IPS DF 4.7 (cell line): ENCODE measurements around the gene ZSCAN21.
"Not testable (repeated sequence)": the region's sequence is repeated elsewhere in the genome, so short reads cannot be mapped to it uniquely, and the experiment has no call there.

Experiments
- DNase-seq: peaks from one replicate; pipeline ENCODE4 v3.0.0-alpha.2; 2013; ENCODE audit warnings: low spot score; ENCODE audit errors: extremely low read depth

The ZSCAN21 gene

DNA sequence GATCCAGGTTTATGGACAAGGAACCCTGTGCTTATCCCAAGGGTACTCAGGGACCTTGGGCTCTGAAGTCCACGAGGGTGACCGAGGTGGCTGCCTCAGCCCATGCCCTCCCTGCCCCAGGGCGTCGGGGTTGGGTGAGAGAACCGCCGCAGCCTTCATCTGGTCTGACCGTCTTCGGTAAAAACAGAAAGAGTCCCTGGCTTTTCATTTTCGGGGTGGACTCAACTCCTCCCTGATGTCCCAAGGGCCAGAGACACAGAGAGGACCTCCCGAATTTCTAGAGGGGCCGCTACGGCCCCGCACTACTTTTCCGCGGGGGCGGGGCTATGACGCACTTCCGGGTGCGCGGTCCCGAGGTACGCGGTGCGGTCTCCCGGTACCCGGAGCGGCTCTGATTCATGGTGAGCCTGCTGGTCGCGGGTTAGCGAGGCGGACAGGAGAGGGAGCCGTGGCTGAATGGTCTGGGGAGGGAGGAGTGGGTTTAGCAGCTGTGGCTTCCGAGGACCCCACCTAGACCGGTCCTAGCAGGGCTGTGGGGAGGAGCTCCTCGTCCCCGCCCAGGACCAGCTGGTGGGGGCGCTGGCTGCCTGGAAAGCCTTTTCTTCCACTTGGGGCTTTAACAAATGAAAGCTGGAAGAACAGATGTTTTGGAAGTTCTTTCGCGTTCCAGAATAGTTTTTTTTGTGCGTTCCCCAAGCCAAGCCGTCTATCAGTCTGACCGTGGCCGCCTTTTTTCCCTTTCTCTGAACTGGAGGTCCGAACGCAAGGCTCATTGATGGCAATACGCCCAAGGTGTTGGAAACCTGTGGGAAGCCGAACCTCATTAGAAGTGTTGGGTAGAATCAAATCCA, at the start of gene ZSCAN21:
TSS of gene ZSCAN21 (plus strand) at position 334 of the 851 bp plus-strand sequence. CDS start 7,233 bp downstream, outside the sequence.
- DNase-seq, result peak; percentile 49

DNA sequence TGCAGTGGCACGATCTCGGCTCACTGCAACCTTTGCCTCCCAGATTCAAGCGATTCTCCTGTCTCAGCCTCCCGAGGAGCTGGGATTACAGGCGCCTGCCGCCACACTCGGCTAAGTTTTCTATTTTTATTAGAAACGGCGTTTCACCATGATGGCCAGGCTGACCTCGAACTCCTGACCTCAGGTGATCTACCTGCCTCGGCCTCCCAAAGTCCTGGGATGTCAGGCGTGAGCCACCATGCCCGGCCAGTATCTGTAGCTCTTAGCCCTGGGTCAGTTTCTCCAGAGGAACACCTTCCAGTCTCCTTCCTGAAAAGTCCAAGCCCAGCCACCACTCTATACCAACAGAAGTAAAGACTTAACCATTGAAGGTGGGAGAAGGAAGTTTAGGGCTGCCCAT, 49.3 kb upstream of the ZSCAN21 start:
- DNase-seq, result no peak

DNA sequence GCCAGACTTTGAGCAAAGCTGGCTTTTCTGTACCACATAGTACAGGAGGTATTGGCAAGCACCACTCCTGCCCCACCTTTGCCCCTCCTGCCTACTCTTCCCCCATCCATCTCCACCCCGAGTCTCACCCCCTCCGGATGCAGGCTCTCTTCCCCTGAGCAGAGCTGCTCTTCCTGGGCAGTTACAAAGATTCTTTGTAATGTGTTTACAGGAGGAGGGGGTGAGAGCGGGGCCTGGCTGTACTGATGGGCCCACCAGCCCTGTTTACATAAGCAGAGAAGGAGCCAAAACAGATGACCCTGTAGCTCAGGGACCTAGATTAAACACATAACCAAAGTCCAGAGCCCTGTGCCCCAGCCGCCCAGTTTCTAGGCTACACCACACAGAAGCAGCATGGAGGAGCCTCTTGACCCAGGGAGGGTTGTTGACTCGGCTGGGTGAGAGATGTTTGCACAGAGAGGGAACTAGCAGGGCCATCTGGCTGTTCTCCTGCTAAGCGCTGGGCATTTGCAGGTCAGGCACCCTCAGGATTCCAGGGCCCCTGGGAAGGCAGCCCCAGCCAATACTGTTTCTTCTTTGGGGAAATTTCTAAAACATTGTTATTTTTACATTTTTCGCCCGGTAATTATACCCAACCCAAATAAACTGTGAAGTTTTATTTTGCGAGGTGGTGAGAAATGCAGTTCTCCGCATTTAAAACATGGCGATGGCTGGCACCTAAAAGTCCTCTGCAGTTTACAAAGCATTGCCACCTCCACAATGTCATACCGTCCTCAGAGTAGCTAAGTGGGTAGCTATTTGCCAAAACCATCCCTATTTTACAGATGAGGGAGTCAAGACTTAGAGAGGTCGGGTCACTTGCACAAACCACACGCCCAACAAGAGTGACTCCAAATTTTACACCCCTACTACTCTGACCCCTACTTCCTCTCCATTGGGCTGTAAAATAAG, 45.6 kb upstream of the ZSCAN21 start:
- DNase-seq, result no peak

DNA sequence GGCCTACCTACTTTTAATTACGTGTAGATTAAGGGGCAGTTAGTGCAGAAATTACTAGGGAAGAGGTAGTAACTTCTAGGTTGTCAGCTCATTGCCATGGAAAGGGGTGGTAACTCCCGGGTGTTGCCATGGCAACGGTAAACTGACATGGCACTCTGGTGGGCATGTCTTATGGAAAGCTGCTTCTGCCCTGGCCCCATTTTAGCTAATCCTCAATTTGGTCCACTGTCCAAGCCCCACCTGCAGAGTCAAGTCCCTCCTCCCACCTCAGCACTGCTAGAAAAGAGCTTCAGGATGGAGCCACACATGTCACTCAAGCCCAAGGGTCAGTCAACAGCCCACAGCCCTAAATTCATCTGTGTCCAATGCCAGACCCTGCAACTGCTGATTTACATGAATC, 41.7 kb upstream of the ZSCAN21 start:
- no peak for DNase-seq

DNA sequence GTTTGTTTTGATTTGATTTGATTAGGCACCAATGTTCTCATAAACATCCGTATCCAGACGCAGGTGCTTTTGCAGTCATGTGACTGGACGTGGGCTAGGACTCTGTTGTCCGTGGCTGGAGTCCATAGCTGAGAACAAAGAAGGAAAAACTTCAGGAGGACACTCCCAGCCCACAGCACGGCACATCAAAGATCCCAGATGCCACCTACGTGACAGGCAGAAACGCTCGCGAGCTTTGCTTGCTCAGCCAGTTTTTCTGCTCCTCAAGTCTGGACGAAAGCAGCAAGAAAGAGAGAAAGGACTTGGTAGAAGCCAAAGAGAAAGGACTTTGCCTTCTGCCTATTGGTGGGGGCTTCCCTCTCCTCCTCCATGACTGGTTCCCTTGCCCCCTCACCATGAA, 41.0 kb upstream of the ZSCAN21 start:
- no peak for DNase-seq

DNA sequence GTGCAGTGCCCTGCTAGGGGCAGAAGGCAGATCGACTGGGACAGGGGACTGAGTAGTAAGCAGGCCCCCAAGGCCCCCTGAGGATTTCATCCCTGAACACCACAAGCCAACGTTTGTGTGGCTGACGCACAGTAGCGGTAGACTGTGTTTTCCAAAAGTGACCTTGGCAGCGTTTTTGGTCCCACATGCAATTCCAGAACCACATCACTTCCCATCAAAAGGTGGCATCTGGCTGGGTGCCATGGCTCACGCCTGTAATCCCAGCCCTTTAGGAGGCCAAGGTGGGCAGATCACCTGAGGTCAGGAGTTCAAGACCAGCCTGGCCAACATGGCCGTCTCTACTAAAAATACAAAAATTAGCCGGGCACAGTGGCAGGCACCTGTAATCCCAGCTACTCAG, 39.6 kb upstream of the ZSCAN21 start:
- not testable (repeated sequence) for DNase-seq

DNA sequence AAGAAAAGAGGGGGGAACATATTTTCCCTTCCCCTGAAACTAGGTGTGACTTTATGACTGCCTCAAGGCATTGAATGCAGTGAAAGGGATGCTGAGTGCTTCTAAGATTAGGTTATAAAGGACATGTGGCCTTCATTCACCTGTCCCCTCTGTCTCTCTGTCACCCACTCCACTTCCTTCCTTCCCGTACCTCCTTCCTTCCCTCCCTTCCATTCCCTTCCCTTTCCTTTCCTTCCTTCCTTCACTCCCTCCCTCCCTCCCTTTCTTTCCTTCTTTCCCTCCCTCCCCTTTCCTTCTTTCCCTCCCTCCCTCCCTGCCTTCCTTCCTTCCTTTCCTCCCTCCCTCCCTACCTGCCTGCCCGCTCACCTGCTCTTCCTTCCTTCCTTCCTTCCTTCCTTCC, 38.7 kb upstream of the ZSCAN21 start:
- DNase-seq, result no peak

DNA sequence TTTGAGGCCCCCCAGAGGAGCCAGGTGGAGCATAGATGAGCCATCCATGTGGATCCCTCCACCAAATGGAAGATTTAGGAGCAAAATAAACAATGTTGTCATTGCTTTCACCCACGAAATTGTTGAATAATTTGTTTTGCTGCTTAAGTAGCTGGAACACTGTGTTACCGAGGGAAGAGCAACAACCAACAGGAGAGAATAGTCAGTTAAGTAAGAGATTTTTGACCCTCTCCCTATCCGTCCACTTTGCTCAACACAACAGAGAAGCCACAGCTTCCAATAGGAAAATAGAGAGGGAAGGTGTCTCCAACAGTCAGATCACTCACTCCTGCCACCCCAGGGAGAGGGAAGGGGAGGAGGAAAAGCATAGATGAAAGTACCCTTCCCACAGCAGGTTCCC, 38.1 kb upstream of the ZSCAN21 start:
- no peak for DNase-seq

DNA sequence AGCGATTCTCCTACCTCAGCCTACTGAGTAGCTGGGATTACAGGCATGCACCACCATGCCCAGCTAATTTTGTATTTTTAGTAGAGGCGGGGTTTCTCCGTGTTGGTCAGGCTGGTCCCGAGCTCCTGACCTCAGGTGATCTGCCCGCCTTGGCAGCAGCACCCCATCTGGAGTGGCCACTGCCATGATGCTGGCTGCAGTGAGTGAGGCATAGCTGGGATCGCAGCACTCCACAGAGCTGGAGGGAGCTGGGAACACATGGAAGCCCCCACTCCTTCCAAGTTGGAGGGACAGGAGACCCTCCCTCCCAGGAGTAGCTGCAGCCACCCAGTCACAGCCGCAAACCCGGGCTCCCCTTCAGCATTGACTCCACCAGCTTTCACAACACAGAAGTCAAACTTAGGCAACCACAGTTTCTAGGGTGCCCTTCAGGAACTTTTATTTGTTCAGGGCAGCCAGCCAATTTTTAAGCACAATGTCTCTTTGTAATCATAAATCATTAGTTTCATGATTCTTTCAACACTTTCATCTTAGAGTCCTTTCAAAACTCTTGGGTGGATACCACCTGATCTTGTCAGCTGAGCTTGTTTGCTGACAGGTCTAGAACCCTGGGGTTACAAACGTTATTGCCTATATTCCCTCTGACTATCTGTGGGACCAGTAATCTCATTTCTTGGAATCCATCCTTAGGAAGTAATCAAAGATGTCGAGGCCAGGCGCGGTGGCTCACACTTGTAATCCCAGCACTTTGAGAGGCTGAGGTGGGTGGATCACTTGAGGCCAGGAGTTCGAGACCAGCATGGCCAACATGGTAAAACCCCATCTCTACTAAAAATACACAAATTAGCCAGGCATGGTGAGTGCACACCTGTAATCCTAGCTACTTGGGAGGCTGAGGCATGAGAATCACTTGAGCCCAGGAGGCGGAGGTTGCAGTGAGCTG, 36.9 kb upstream of the ZSCAN21 start:
- DNase-seq, result not testable (repeated sequence)

DNA sequence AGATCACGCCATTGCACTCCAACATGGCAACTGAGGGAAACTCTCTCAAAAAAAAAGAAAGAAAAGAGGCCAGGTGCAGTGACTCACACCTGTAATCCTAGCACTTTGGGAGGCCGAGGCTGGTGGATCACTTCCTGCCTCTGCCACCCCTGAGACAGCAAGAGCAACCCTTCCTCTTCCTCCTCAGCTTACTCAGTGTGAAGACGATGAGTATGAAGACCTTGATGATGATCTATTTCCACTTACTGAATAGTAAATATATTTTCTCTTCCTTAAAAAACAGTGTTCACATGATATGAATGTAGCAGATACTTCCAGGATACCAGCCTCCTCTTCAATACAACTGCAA, 36.3 kb upstream of the ZSCAN21 start:
- no peak for DNase-seq

DNA sequence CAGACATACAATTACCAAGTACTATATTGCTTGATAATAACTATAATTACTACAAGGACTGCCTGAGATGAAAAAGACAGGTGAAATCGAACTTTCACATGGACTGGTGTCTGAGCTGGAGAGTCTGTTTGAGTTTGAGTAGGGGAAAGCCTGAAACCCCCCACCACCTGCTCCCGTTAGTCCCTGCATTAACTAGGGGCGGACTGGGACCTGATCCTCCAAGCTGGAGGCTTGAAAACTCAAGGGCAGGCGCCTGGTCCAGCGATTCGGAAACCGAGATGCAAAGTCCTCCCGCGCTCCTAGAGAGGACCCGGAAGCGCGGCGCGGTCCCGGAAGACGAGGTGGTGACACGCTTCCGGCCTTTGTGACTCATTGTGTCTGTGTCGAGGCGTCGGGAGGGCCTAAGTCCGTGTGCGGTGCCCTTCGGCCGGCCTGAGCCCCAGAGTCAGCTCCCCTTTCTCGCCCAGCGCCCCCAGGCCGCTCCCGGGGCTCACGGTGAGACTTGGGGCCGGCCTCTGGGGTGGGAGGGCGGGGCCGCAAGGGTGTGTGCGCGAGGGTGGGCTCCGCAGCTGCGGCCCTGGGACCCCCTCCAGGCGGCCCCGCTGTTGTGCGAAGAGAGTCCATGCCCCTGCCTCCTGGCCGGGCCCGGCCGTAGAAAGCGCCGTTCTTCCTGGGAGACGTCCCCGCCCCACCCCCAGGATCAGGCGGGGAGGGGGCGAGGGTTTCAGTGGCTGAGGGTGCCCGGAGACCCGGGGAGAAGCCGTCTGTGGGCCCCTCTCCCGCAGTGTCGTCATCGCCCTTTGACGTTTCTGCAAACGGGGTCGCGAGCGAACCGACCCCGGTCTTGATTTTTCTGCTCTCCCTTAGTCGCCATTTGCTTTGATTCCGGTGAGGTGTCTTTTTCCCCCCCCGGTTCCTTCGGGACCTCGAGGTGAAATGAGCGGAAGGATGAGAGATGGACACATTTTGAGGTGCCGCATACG, 34.1 kb upstream of the ZSCAN21 start, which contains the start of gene ZKSCAN1:
TSS of gene ZKSCAN1 (plus strand) at position 365 of the 983 bp plus-strand sequence. CDS start 7,911 bp downstream, outside the sequence.
- peak; percentile 69 for DNase-seq

DNA sequence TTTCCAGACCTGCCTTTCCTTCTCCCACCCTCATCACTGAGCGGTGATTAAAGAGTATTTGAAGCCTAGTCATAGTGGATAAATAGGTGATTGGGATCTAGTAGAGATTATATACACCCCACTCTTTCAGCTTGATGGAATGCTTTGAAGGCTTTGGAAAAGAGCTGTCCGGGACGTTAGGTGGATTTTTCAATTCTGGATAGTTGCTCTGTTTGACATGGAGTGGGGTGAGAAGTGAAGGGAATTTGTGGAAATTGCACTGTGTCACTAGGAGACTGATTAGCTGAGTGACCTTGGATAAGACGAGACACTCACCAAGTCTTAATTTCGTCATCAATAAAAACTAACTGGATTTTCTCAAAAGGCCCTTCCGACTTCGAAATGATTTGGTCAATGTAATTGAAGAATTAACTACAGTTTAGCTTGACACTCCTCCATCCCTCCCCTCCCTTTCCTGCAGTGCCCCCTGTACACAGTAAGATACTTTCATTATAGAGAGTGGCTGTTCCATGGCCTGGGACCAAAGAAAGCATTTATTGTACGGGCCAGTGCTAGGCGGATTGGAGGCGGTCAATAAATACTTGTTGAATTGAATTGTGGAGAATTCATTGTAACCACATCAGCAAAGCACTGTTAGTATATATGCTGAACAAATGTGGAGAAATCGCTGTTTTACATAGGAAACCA, 33.2 kb upstream of the ZSCAN21 start:
- no peak for DNase-seq

DNA sequence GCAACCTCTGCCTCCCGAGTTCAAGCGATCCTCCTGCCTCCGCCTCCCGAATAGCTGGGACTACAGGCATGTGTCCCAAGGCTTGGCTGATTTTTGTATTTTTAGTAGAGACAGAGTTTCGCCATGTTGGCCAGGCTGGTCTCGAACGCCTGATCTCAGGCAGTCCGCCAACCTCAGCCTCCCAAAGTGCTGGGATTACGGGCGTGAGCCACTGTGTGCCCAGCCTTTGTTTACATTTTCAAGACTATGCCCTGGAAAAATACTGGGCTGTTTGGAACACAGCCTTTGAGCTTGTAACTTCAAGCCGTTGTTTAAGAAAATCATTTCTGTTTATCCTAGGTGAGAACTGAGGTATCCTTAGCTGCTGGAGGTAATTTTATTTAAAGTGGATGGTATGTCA, 32.3 kb upstream of the ZSCAN21 start:
- DNase-seq, result no peak

DNA sequence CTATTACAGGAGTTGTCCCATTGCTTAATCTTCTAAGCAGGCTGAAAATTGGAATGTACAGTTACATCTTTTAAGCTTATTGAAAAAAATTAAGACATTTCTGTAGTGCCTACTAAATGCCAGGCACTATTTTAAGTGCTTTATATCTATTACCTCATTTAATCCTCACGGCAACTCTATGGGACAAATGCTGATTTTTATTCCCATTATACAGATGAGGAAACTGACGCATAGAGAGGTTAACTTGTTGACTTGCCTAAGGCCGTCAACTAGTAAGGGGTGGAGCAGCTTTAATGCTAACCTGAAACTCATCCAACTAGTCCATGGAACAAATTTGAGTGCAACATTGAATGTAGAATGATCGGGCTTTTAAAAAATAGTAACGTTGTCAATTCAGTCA, 31.7 kb upstream of the ZSCAN21 start:
- no peak for DNase-seq

DNA sequence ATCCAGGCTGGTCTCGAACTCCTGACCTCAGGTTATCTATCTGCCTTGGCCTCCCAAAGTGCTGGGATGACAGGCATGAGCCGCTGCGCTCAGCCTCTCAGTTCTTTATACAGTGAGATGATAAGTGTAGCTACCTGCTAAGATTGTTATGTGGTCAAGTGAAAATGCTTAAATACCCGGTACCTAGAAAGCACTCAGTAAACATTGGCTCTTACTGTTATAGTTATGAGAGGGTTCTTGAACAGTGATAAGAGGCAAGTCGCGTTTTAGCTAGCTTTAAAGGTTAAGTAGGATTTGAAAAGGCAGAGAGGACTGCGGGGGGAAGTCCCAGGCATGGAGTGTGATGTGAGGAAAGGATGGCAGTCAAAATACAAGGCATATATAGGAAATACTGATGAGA, 29.7 kb upstream of the ZSCAN21 start:
- DNase-seq, result no peak

DNA sequence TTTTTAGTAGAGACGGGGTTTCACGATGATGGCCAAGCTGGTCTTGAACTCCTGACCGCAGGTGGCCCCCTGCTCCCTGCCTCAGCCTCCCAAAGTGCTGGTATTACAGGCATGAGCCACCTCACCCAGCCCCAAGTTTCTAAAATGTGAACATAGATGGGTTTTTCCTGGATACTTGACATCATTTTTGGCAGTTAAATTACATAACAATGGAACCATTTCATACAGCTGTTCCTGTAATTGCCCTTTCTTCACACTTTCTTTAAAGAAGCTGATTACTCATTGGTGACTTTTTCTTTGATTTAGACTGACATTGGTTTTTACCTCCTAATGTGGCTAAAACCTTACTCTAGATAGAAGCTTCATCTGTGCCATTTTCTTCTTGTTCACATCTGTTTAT, 28.3 kb upstream of the ZSCAN21 start:
- no peak for DNase-seq

DNA sequence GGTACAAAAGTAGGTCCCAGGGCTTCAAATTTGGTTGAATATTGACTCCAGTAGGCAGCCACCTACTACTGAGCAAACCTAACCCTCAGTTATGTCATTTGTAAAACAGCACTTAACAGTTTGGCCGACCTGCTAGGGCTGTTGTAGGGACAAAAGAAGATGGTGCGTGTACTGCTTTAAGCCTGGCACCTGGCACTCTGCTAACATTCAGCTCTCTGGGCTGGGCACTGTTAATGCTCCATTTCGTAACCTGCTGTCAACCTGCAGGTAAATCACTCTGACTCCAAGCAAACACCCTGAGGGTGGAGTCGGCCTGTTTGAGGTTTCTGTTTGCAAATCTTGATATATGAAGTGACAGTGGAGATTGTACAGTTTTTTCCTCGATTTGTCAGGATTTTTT, 27.0 kb upstream of the ZSCAN21 start:
- DNase-seq, result no peak

DNA sequence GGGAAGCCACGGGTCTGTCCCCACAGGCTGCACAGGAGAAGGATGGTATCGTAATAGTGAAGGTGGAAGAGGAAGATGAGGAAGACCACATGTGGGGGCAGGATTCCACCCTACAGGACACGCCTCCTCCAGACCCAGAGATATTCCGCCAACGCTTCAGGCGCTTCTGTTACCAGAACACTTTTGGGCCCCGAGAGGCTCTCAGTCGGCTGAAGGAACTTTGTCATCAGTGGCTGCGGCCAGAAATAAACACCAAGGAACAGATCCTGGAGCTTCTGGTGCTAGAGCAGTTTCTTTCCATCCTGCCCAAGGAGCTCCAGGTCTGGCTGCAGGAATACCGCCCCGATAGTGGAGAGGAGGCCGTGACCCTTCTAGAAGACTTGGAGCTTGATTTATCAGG, 26.0 kb upstream of the ZSCAN21 start:
- DNase-seq, result no peak

DNA sequence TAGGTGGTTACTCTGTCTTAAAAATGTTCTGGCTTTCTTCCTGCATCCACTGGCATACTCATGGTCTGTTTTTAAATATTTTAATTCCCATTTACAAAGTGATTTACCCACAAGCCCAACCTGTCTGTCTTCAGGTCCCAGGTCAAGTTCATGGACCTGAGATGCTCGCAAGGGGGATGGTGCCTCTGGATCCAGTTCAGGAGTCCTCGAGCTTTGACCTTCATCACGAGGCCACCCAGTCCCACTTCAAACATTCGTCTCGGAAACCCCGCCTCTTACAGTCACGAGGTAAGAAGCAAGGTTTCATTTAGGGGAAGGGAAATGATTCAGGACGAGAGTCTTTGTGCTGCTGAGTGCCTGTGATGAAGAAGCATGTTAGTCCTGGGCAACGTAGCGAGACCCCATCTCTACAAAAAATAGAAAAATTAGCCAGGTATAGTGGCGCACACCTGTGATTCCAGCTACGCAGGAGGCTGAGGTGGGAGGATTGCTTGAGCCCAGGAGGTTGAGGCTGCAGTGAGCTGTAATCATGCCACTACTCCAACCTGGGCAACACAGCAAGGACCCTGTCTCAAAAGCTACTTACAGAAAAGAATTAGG, 25.5 kb upstream of the ZSCAN21 start:
- no peak for DNase-seq
